ENCODE measurements around the gene OR5AL1.
"Not testable (repeated sequence)": the region's sequence is repeated elsewhere in the genome, so short reads cannot be mapped to it uniquely, and the experiment has no call there.

The OR5AL1 gene
- total RNA-seq = 0 reads per million in 2 donors

DNA sequence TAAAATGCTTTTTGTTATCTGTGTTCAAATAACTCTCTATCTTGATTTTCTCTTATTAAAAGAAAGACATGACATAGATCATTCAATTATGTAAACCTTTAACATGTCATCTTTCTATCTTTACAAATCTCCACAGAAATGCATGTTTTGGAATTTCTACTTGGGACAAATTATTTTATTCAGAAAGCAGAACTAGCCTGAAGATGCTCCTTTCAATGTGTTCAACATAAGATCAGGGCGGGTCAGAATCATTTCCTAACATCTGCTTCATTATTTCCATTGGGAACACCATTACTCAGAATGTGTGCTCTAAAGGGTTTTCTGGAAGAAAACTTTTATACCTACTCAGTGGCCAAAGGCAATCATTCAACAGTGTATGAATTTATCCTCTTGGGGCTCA lies at the start of gene OR5AL1:
TSS of gene OR5AL1 (plus strand) at position 301 of the 400 bp plus-strand sequence.
- DNase-seq = no peak

DNA sequence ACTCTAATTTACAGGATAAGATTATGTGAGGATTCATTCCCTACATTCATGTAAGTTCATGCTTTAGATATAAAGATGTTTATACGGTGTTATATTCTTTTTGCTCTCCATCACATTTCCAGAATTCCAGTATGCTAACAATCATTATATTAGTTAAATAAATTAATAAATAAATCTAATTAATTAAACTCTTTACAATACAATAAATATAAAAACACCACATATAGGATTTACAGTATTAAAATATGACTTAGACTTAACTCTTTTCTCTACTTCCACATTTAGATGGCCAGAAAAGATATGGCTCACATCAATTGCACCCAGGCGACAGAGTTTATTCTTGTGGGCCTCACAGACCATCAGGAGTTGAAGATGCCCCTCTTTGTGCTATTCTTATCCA lies 37.2 kb upstream of the OR5AL1 start, which contains the start of gene OR8U1:
TSS of gene OR8U1 (plus strand) at position 301 of the 400 bp plus-strand sequence. CDS start at position 301, 0 bp downstream.
- DNase-seq = no peak

DNA sequence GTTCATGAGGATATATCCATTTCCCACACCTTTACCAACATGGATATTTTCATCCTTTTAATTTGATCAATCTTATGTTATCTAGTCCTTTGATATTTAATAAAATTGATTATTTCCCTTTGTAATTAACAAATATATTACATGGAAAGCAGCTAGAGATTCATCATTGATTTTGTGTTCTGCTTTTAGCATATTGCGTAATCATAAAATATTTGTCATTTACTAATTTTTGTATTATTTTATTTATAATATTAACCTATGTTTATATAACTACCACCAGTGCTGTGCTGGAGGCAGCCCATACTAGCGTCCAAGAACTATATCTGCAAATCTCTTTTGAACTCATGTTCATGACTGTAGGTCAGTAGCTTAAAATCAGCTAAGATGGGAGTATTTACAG lies 32.4 kb upstream of the OR5AL1 start:
- DNase-seq = no peak

DNA sequence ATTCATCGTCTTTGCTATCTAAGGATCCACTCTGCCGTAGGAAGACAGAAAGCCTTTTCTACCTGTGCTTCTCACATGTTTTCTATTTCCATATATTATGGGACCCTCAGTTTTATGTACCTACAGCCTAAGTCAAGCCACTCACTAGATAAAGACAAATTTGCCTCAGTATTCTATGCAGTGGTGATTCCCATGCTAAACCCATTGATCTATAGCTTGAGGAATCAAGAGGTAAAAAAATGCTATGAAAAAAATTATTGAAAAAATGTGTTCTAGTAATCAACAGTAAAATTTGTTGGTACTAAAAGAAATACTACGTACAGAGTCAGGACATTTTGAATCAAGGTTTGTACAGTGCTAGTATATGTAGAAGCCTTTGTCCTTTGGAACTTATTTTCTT lies 18.1 kb upstream of the OR5AL1 start:
- DNase-seq = no peak

DNA sequence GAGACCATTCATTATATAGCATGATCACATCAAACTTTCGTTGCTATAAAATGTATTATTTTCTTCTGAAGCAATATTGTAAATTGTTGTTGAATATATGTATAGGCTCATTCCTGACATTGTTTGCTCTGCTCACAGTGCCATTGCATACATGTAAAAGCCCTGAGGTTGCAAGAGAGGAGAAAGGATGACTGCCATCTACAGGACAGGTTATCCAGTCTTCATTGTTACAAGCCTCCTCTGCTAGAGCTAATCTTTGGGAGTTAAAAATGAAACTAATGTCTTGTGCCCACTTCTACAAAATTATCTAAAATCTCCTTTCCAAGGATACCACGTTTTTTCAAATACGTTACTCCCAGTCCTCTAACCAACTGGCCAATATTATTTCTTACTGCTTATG lies 16.4 kb upstream of the OR5AL1 start:
- DNase-seq = no peak

DNA sequence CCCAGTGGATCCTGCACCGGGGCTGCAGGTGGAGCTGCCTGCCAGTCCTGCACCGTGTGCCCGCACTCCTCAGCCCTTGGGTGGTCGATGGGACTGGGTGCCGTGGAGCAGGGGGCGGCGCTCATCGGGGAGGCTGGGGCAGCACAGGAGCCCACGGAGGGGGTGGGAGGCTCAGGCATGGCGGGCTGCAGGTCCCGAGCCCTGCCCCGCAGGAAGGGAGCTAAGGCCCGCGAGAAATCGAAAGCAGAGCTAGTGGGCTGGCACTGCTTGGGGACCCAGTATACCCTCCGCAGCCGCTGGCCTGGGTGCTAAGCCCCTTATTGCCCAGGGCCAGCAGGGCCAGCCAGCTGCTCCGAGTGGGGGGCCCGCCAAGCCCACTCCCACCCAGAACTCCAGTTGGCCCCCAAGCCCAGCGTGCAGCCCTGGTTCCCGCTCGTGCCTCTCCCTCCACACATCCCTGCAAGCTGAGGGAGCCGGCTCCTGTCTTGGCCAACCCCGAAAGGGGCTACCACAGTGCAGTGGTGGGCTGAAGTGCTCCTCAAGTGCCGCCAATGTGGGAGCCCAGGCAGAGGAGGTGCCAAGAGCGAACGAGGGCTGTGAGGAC lies 10.5 kb upstream of the OR5AL1 start:
- not testable (repeated sequence) for DNase-seq

DNA sequence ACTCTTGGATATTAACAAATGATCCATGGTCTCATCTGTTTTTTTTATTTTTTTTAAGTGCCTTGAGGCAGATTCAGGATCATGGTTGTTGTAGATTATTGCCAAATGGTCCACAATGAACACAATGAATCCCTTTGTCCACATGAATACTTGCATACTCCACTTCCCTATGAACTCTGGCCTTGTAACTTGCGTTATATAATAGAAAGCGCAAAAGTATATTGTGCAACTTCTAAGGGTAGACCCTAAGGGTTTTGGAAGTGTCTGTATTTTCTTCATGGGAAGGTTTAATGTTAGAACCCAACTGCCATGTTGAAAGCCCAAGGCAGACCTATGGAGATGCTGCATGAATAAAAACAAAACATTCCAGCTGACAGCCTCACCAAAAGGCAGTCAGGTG lies 8.1 kb upstream of the OR5AL1 start:
- DNase-seq = no peak

DNA sequence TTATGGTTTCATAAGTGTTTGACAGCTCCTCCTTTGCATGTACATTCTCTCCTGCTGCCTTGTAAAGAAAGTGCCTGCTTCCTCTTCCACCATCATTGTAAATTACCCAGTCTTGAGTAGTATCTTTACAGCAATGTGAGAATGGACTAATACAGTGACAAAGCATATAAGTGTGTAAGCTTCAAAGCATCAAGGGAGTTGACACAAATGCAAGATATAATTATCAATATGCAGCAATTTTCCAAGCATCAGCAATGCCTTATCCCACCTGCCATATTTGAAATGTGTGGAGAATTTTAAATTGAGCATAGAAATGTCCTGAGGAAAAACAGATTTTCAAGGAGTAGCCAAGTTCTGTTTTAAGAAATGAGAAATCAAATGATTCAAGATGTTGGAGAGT lies 1.7 kb upstream of the OR5AL1 start:
- DNase-seq = no peak

DNA sequence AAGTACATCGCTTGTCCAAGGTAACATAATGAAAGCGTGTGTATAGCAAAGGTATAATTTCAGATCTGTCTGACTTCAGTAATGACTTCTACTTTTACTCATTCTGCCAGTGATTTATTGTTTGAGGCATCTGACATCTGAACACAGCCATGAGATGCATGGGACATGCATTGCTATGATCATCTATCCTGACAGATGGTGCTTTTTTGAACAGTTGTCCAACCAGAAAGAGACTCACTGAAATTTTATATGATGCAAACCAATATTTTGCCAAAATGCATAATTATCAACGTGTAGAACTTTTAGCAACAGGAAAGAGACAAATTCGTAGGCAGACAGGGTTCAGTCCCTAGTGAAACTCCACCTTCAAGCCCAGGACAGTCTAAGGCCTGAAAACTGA lies 41.0 kb downstream of the OR5AL1 start:
- DNase-seq = no peak

DNA sequence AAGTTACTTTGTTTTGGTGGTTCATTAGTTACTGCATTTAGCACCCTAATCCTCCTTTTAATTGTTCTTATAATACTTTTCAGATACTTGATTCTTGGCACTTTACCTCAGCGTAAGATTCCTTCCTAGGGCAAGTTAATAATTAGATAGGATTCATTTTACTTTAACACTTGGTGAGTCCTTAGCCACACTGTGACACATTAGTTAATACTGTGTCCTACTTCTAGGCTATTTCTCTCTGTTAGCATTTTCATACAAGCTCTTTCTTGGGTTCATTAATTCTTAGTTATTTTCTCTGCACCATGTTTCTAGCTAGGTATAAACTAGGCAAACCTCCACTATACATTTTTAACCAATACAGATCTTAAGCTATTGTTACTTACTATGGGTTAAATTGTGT lies 44.6 kb downstream of the OR5AL1 start:
- no peak for DNase-seq

Data from T-helper 9 cell (primary cell).